Keratinocyte (primary cell): ENCODE measurements around the gene MCF2L2. TPM values are rescaled to one million over a fixed set of nuclear protein-coding genes. Genes with fewer than 3 reads are reported as not detected.

Experiments used
- DNase-seq: peaks from one replicate; pipeline ENCODE4 v3.0.0-alpha.2; 2011; ENCODE audit warnings: low read depth, missing footprints, low spot score
- FAIRE-seq: peaks from 2 replicates; lab custom pipeline; 2011; peaks lifted over from hg19 to GRCh38; lab: Jason Lieb, UNC
- H2AFZ ChIP-seq: 2 replicates; pipeline ENCODE4 v1.6.0; 2012; ENCODE audit warnings: low read length, control low read depth, inconsistent platforms; ENCODE audit not compliant: control insufficient read depth
- H3K27ac ChIP-seq: 2 replicates; pipeline ENCODE4 v1.5.1; 2011; ENCODE audit warnings: low read length; ENCODE audit not compliant: control insufficient read depth, insufficient read depth
- H3K27me3 ChIP-seq: 3 replicates; pipeline ENCODE4 v1.6.0; 2011; ENCODE audit warnings: low read length; ENCODE audit not compliant: control insufficient read depth, insufficient read depth; ENCODE audit errors: extremely low read depth
- H3K36me3 ChIP-seq, 2 experiments: 2 replicates in 1 of 2; 3 replicates in 1 of 2; pipeline ENCODE4 v1.5.1; 2011; ENCODE audit warnings: low read length in 2 of 2, mild to moderate bottlenecking in 1 of 2; ENCODE audit not compliant: control insufficient read depth in 2 of 2, insufficient read depth in 2 of 2; ENCODE audit errors: extremely low read depth in 1 of 2
- H3K4me1 ChIP-seq: 3 replicates; pipeline ENCODE4 v1.5.1; 2011; ENCODE audit warnings: low read length; ENCODE audit not compliant: control insufficient read depth, insufficient read depth; ENCODE audit errors: extremely low read depth
- H3K4me2 ChIP-seq: 3 replicates; pipeline ENCODE4 v1.6.0; 2011; ENCODE audit warnings: low read depth, low read length; ENCODE audit not compliant: control insufficient read depth, insufficient read depth; ENCODE audit errors: extremely low read depth
- H3K4me3 ChIP-seq, 3 experiments: fragments of 200-600 bp in 1 of 3; sonication (generic) in 1 of 3; 2 replicates in 2 of 3; 3 replicates in 1 of 3; pipeline ENCODE4 v1.5.1; 2011 to 2016; ENCODE audit warnings: low read length in 3 of 3, mild to moderate bottlenecking in 3 of 3, control low read depth in 2 of 3, inconsistent platforms in 1 of 3, low read depth in 1 of 3, mixed read lengths in 1 of 3, mixed run types in 1 of 3, moderate library complexity in 1 of 3; ENCODE audit not compliant: control insufficient read depth in 2 of 3, insufficient read depth in 2 of 3; ENCODE audit errors: extremely low read depth in 1 of 3
- H3K79me2 ChIP-seq: 2 replicates; pipeline ENCODE4 v1.6.0; 2012; ENCODE audit warnings: low read length; ENCODE audit not compliant: control insufficient read depth, insufficient read depth
- H3K9ac ChIP-seq: 3 replicates; pipeline ENCODE4 v1.6.0; 2011; ENCODE audit warnings: low read length; ENCODE audit not compliant: control insufficient read depth, insufficient read depth; ENCODE audit errors: extremely low read depth
- H3K9me1 ChIP-seq: 3 replicates; pipeline ENCODE4 v1.6.0; 2011; ENCODE audit warnings: low read length; ENCODE audit not compliant: control insufficient read depth, insufficient read depth; ENCODE audit errors: extremely low read depth
- H3K9me3 ChIP-seq: 2 replicates; pipeline ENCODE4 v1.5.1; 2012; ENCODE audit warnings: low read depth, low read length; ENCODE audit not compliant: control insufficient read depth
- H4K20me1 ChIP-seq: 3 replicates; pipeline ENCODE4 v1.6.0; 2011; ENCODE audit warnings: low read length; ENCODE audit not compliant: control insufficient read depth, insufficient read depth; ENCODE audit errors: extremely low read depth
- CTCF ChIP-seq, 3 experiments: IDR thresholded peaks in 1 of 3; conservative IDR thresholded peaks in 1 of 3; optimal IDR thresholded peaks in 1 of 3; 2 replicates in 2 of 3; 3 replicates in 1 of 3; pipeline versions ENCODE3 to v1.5.1; 2011; ENCODE audit warnings: low read length in 3 of 3, mild to moderate bottlenecking in 3 of 3, moderate library complexity in 2 of 3, control low read depth in 1 of 3, inconsistent platforms in 1 of 3; ENCODE audit not compliant: insufficient read depth in 2 of 3; ENCODE audit errors: extremely low read depth in 1 of 3
- EZH2 ChIP-seq: IDR thresholded peaks from one replicate; pipeline ENCODE4 v1.6.1; 2012; ENCODE audit warnings: inconsistent platforms, mild to moderate bottlenecking, low read length, moderate library complexity
- dilution Hi-C: fragments of 300-500 bp; cut with MboI; formaldehyde crosslinking; loops from one replicate; pipeline ENCODE4 v1.7.0; 2020; ENCODE audit warnings: low sequenced_read_pairs; ENCODE audit not compliant: extremely low pct_ligation_motif_present
- polyA plus RNA-seq, 5 experiments: library from polyadenylated mRNA; depleted of rRNA in 3 of 5; stranded (reverse) in 3 of 5; stranded (forward) in 1 of 5; unstranded in 1 of 5; fragments of >200 nt; gene quantifications; 1 replicate in 1 of 5; 2 replicates in 3 of 5; 3 replicates in 1 of 5; pipeline versions ENCODE4 v1.2.1 to v1.2.3, GENCODE V29; 2011 to 2012; ENCODE audit warnings: missing spikeins in 2 of 5, low read depth in 1 of 5, low replicate concordance in 1 of 5

Gene MCF2L2
- polyA plus RNA-seq, 1 donor (not counting 4 experiments of a cell fraction or from before 2014, with no cell fraction given): 0.26 TPM

- H3K4me3 ChIP-seq: peak overlapping the region; percentile 79 to 89 (median 86)
- H4K20me1 ChIP-seq: peaks cover 2% of the 10 kb centered on the region
- H3K9me1 ChIP-seq: no peaks in the 10 kb centered on the region
- no peak overlapping the region for H2AFZ ChIP-seq
- TF ChIP-seq CTCF (optimal IDR thresholded peaks at IDR 0.05 in 1 of 3, IDR thresholded peaks at IDR 0.05 in 1 of 3, conservative IDR thresholded peaks at IDR 0.05 in 1 of 3; ENCODE audit: extremely low read depth in 1 of 3, insufficient read depth in 2 of 3, low read length in 3 of 3) (no peak), EZH2 (no peak)
- peaks cover 3 to 12% of the 10 kb centered on the region in 2 experiments for H3K36me3 ChIP-seq
- H3K27ac ChIP-seq: peak overlapping the region; percentile 94
- dilution Hi-C loops: no loop called here
- H3K9me3 ChIP-seq: no peaks in the 10 kb centered on the region
- H3K9ac ChIP-seq: peak overlapping the region; percentile 96
- FAIRE-seq (peak; percentile 67), DNase-seq (no peak)
- H3K4me1 ChIP-seq: peaks cover 38% of the 10 kb centered on the region
- peaks cover 71% of the 10 kb centered on the region for H3K79me2 ChIP-seq
- peak overlapping the region; percentile 94 for H3K4me2 ChIP-seq
- no peaks in the 10 kb centered on the region for H3K27me3 ChIP-seq
These were observed 173.1 kb downstream of the MCF2L2 start for GRCh38 chr3:183255348-183255730.

GRCh38 chr3:183254487-183255347, 173.7 kb downstream of the MCF2L2 start:
- Histone ChIP-seq H3K4me2 (peak overlapping the region; percentile 94), H2AFZ (no peak overlapping the region), H3K4me1 (peaks cover 32% of the 10 kb centered on the region), H4K20me1 (peaks cover 2% of the 10 kb centered on the region), H3K27me3 (no peaks in the 10 kb centered on the region), H3K79me2 (peaks cover 65% of the 10 kb centered on the region), H3K27ac (peak overlapping the region; percentile 94), H3K9me3 (no peaks in the 10 kb centered on the region), H3K4me3 (peak overlapping the region; percentile 79 to 89 (median 86)), H3K9me1 (no peaks in the 10 kb centered on the region), H3K9ac (peak overlapping the region; percentile 96), H3K36me3 (peaks cover 3 to 8% of the 10 kb centered on the region in 2 experiments)
- dilution Hi-C loops: no loop called here
- TF ChIP-seq EZH2 (no peak), CTCF (optimal IDR thresholded peaks at IDR 0.05 in 1 of 3, IDR thresholded peaks at IDR 0.05 in 1 of 3, conservative IDR thresholded peaks at IDR 0.05 in 1 of 3; ENCODE audit: extremely low read depth in 1 of 3, insufficient read depth in 2 of 3, low read length in 3 of 3) (no peak)
- FAIRE-seq (no peak), DNase-seq (no peak)
